Measurements from ENCODE around the gene TLL1.

TLL1 gene

GRCh38 chr4:165894159-165894558, 21.1 kb downstream of the TLL1 start:
- TF ChIP-seq ZFX (IDR thresholded peaks at IDR 0.05; ENCODE audit: borderline replicate concordance) (no peak), CTCF (IDR thresholded peaks at IDR 0.05) (no peak)
- H3K27ac ChIP-seq, result no peak overlapping the region

GRCh38 chr4:165905405-165906027, 32.5 kb downstream of the TLL1 start:
- TF ChIP-seq CTCF (IDR thresholded peaks at IDR 0.05) (no peak), ZFX (IDR thresholded peaks at IDR 0.05; ENCODE audit: borderline replicate concordance) (no peak)
- H3K27ac ChIP-seq, result no peak overlapping the region

GRCh38 chr4:165906272-165906671, 33.2 kb downstream of the TLL1 start:
- H3K27ac ChIP-seq, result no peak overlapping the region
- no peak for TF ChIP-seq ZFX (IDR thresholded peaks at IDR 0.05; ENCODE audit: borderline replicate concordance)
- TF ChIP-seq CTCF (IDR thresholded peaks at IDR 0.05), result no peak

- TF ChIP-seq CTCF (IDR thresholded peaks at IDR 0.05), result no peak
- TF ChIP-seq ZFX (IDR thresholded peaks at IDR 0.05; ENCODE audit: borderline replicate concordance), result no peak
- H3K27ac ChIP-seq, result no peak overlapping the region
These were observed 36.9 kb downstream of the TLL1 start for GRCh38 chr4:165909947-165910346.

- TF ChIP-seq CTCF (IDR thresholded peaks at IDR 0.05) (no peak), ZFX (IDR thresholded peaks at IDR 0.05; ENCODE audit: borderline replicate concordance) (no peak)
- H3K27ac ChIP-seq, result no peak overlapping the region
These were observed 42.2 kb downstream of the TLL1 start for GRCh38 chr4:165915215-165915614.

- TF ChIP-seq ZFX (IDR thresholded peaks at IDR 0.05; ENCODE audit: borderline replicate concordance) (no peak), CTCF (IDR thresholded peaks at IDR 0.05) (no peak)
- H3K27ac ChIP-seq, result no peak overlapping the region
These were observed 48.5 kb downstream of the TLL1 start for GRCh38 chr4:165921546-165921945.

- TF ChIP-seq CTCF (IDR thresholded peaks at IDR 0.05) (no peak), ZFX (IDR thresholded peaks at IDR 0.05; ENCODE audit: borderline replicate concordance) (no peak)
- no peak overlapping the region for H3K27ac ChIP-seq
These were observed 49.7 kb downstream of the TLL1 start for GRCh38 chr4:165922747-165923146.
